GM12801 (cell line): ENCODE results near the gene DHRS7C.

Experiments used
- TF ChIP-seq, protein P1 (sequence below): IDR thresholded peaks from one replicate; pipeline ENCODE4 v1.5.1; 2011; ENCODE audit warnings: control low read depth; ENCODE audit not compliant: insufficient read length; ENCODE audit errors: extremely low read depth

Gene DHRS7C

DNA sequence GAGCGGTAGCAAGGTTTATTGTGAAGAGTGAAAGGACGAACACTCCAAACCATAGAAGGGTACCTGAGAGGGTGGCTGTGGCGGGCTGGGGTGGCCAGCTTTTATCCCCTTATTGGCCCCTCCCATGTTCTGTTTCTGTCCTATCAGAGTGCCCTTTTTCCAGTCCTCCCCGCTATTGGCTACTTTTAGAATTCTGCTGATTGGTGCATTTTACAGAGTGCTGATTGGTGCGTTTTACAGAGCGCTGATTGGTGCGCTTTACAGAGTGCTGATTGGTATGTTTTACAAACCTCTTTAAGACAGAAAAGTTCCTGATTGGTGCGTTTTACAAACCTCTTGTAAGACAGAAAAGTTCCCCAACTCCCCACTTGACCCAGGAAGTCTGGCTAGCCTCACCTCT is 18.0 kb upstream of the DHRS7C start:
- TF ChIP-seq, protein P1, sequence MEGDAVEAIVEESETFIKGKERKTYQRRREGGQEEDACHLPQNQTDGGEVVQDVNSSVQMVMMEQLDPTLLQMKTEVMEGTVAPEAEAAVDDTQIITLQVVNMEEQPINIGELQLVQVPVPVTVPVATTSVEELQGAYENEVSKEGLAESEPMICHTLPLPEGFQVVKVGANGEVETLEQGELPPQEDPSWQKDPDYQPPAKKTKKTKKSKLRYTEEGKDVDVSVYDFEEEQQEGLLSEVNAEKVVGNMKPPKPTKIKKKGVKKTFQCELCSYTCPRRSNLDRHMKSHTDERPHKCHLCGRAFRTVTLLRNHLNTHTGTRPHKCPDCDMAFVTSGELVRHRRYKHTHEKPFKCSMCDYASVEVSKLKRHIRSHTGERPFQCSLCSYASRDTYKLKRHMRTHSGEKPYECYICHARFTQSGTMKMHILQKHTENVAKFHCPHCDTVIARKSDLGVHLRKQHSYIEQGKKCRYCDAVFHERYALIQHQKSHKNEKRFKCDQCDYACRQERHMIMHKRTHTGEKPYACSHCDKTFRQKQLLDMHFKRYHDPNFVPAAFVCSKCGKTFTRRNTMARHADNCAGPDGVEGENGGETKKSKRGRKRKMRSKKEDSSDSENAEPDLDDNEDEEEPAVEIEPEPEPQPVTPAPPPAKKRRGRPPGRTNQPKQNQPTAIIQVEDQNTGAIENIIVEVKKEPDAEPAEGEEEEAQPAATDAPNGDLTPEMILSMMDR: no peak

DNA sequence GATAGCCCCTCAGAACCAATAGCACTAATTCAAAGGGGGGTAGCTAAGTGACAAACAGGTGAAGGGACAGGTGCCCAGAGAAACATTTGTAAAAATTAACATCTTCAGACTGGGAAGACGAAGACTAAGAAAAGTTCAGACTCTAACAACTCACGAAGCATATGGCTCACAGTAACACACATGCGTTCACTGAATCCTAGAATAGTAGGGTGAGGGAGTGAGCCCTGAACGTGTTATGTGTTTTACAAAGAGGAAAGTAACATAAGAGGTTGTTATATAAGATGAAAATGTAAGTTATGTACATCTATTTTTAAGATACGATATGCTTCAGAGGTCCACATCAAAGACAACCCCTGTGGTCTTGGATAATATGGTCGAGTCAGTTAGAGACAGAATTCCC is 15.3 kb upstream of the DHRS7C start:
- TF ChIP-seq, protein P1: no peak

DNA sequence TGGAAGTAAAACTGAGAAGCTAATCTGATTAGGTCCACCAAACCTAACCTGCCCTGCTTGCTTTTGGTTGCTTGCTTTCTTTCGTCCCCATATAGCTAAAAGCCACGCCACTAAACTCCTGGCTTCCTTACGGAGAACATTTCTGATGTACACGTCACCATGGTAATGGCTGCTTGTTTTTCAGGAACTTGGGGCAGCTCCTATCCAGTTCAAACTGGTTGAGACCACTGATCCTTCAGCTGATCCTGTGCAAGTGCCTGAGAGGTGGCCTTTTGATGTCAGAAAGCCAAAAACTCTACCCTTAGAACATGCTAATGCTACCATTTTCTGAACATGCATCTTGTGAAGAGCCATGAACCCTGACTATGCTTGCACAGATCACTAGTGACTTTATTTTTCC is 14.4 kb upstream of the DHRS7C start:
- TF ChIP-seq, protein P1: no peak

DNA sequence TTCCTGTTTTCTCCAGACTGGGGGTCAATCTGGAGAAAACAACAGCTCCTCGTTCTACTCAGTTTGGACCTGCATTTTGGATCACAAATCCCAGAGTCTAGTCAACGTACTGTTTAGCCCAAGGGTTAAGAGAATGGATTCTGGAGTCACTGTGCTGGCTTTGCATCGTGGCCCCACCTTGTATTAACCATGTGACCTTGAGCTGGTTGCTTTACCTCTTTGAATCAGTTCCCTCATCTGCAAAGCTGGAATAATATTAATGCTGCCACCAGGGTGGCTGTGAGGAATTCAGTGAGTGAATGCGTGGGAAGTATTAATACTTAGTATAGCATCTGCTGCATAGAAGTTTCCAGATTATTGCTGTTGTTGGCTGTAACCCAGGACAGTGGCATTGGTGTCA is 11.3 kb upstream of the DHRS7C start:
- TF ChIP-seq, protein P1: no peak

DNA sequence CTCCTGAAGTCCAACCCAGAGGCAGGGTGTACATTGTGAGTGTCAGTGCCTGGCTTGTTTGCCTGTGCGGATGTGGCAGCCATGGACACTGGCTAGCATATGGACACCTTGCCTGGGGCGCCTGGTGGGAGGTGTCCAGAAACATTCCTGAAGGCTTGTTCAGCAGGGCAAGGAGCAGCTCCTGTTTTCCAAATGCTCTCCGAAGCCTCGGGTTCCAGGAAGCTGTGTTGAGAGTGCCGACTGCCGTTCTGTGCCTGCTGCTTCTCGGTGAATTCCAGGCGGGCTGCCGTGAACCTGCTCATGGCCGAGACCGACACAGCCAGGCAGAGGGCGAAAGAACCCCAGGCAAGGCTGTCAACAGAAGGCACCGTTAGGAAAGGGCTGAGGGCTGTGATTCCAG is 10.9 kb upstream of the DHRS7C start:
- TF ChIP-seq, protein P1: no peak

DNA sequence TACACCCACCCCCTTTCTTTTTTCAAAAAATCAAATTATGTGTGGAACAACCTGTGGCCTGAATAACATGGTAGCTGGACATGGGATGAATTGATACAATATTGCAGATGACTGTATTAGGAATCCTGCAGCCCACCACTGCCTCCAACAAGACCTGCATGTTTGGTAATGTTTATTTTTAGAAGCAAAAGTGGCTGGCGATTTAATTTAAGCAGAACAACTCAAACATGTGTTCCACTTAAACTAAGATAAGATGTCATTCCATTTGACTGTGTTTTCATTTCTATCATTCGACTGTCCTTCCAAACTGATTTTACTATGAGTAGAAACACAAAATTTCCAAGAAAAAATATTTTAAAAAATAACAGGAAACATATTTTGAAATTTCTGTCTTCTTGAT is 10.1 kb upstream of the DHRS7C start:
- TF ChIP-seq, protein P1: no peak

DNA sequence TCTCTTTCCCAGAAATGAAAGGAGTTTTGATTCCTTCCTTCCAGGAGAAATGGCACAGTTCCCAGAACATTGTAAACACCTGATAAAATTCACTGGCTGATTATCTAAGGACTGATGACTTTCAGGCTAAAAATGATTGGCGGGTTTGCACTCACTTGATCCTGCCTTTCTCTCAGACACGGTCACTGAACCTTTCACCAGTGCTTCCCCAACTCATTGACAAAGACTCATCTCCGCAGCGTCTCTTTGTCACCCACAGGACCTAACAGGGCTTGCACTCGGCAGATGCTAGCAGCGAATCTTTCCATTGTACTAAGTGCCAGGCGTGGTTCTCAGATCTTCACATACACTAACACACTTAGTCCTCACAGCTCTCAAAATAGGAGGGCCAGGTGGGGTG is 7.3 kb upstream of the DHRS7C start:
- TF ChIP-seq, protein P1: no peak

DNA sequence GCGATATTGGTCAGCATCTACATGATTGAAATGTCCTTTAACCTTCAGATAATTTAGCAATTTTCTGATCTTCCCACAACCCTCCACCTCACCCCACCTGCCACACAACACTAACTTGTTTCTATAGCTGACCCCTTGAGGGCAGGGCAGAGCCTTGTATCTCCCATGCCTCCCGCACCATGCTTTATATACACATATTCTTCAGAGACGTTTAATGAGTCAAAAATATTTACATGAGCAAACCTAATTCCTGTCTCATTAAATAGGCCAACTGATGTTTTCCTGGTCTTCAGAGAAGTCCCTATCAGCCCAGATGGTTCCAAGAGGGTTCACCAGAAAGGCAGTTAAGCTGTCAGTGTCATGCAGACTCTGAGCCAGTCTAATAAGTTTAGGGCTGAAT is 6.6 kb upstream of the DHRS7C start:
- TF ChIP-seq, protein P1: no peak
